ENCODE measurements around the gene CDK5RAP3.
"Not testable (repeated sequence)": the region's sequence is repeated elsewhere in the genome, so short reads cannot be mapped to it uniquely, and the experiment has no call there.

CDK5RAP3 gene

GRCh38 chr17:47931848-47932247 lies 39.1 kb upstream of the CDK5RAP3 start:
- DNase-seq (ENCODE audit: low spot score) = no peak
- no peak for TF ChIP-seq CTCF (IDR thresholded peaks at IDR 0.05; ENCODE audit: extremely low read depth, missing control alignments)

- no peak for TF ChIP-seq CTCF (IDR thresholded peaks at IDR 0.05; ENCODE audit: extremely low read depth, missing control alignments)
- DNase-seq (ENCODE audit: low spot score) = no peak
Measured at GRCh38 chr17:47934856-47935255, 36.1 kb upstream of the CDK5RAP3 start.

GRCh38 chr17:47935468-47935867 lies 35.4 kb upstream of the CDK5RAP3 start:
- not testable (repeated sequence) for DNase-seq (ENCODE audit: low spot score)

GRCh38 chr17:47935961-47936360 lies 35.0 kb upstream of the CDK5RAP3 start:
- TF ChIP-seq CTCF (IDR thresholded peaks at IDR 0.05; ENCODE audit: extremely low read depth, missing control alignments) = no peak
- DNase-seq (ENCODE audit: low spot score) = no peak

GRCh38 chr17:47937941-47938340 lies 33.0 kb upstream of the CDK5RAP3 start:
- peak; percentile 45 for DNase-seq (ENCODE audit: low spot score)
- TF ChIP-seq CTCF (IDR thresholded peaks at IDR 0.05; ENCODE audit: extremely low read depth, missing control alignments) = no peak

- no peak for TF ChIP-seq CTCF (IDR thresholded peaks at IDR 0.05; ENCODE audit: extremely low read depth, missing control alignments)
- peak; percentile 95 for DNase-seq (ENCODE audit: low spot score)
Measured at GRCh38 chr17:47941246-47942095, 29.4 kb upstream of the CDK5RAP3 start, which contains the start of gene PNPO. TSS of gene PNPO (plus strand) at chr17:47941571. CDS start at chr17:47941676, 105 bp downstream.

- DNase-seq (ENCODE audit: low spot score) = no peak
- no peak for TF ChIP-seq CTCF (IDR thresholded peaks at IDR 0.05; ENCODE audit: extremely low read depth, missing control alignments)
Measured at GRCh38 chr17:47942096-47942510, 28.8 kb upstream of the CDK5RAP3 start.

GRCh38 chr17:47942568-47942967 lies 28.3 kb upstream of the CDK5RAP3 start:
- no peak for DNase-seq (ENCODE audit: low spot score)
- no peak for TF ChIP-seq CTCF (IDR thresholded peaks at IDR 0.05; ENCODE audit: extremely low read depth, missing control alignments)

All from GM20000 (cell line).